HuH-7.5 (cell line): ENCODE results near the gene TDRKH.

Experiments used
- DNase-seq: peaks from one replicate; pipeline ENCODE4 v3.0.0; 2011; ENCODE audit warnings: low spot score

The TDRKH gene

GRCh38 chr1:151822404-151822803 lies 32.1 kb upstream of the TDRKH start:
- DNase-seq = no peak

- DNase-seq = no peak
These were observed 30.6 kb upstream of the TDRKH start for GRCh38 chr1:151820940-151821339.

- no peak for DNase-seq
These were observed 29.8 kb upstream of the TDRKH start for GRCh38 chr1:151819976-151820623.

- DNase-seq = no peak
These were observed 29.0 kb upstream of the TDRKH start for GRCh38 chr1:151819227-151819835.

- DNase-seq = no peak
These were observed 27.0 kb upstream of the TDRKH start for GRCh38 chr1:151817353-151817730.

GRCh38 chr1:151816548-151817352 lies 26.4 kb upstream of the TDRKH start:
- DNase-seq = no peak

- DNase-seq = no peak
These were observed 25.5 kb upstream of the TDRKH start for GRCh38 chr1:151815716-151816327.

GRCh38 chr1:151814971-151815545 lies 24.8 kb upstream of the TDRKH start:
- no peak for DNase-seq

GRCh38 chr1:151814426-151814825 lies 24.1 kb upstream of the TDRKH start:
- DNase-seq = no peak

- DNase-seq = no peak
These were observed 23.1 kb upstream of the TDRKH start for GRCh38 chr1:151813271-151813977.

GRCh38 chr1:151811181-151811580 lies 20.9 kb upstream of the TDRKH start:
- DNase-seq = no peak

GRCh38 chr1:151809985-151810556 lies 19.8 kb upstream of the TDRKH start:
- DNase-seq = no peak

GRCh38 chr1:151809290-151809984 lies 19.1 kb upstream of the TDRKH start:
- no peak for DNase-seq

- no peak for DNase-seq
These were observed 17.5 kb upstream of the TDRKH start for GRCh38 chr1:151807766-151808165.

- no peak for DNase-seq
These were observed 16.8 kb upstream of the TDRKH start for GRCh38 chr1:151807131-151807530.

- no peak for DNase-seq
These were observed 15.9 kb upstream of the TDRKH start for GRCh38 chr1:151806170-151806569.

GRCh38 chr1:151805066-151805820 lies 14.9 kb upstream of the TDRKH start, which contains the start of gene LINGO4:
TSS of gene LINGO4 (minus strand) at chr1:151805419. CDS start at chr1:151802704, 2,715 bp downstream.
- no peak for DNase-seq

GRCh38 chr1:151803915-151804314 lies 13.6 kb upstream of the TDRKH start:
- no peak for DNase-seq

GRCh38 chr1:151803164-151803563 lies 12.9 kb upstream of the TDRKH start:
- DNase-seq = no peak

- no peak for DNase-seq
These were observed 12.1 kb upstream of the TDRKH start for GRCh38 chr1:151802372-151802771.
